ENCODE measurements around the gene CYTH2.

Gene CYTH2

GRCh38 chr19:48454150-48454730, 14.9 kb upstream of the CYTH2 start:
- DNase-seq = peak; percentile 19

DNA sequence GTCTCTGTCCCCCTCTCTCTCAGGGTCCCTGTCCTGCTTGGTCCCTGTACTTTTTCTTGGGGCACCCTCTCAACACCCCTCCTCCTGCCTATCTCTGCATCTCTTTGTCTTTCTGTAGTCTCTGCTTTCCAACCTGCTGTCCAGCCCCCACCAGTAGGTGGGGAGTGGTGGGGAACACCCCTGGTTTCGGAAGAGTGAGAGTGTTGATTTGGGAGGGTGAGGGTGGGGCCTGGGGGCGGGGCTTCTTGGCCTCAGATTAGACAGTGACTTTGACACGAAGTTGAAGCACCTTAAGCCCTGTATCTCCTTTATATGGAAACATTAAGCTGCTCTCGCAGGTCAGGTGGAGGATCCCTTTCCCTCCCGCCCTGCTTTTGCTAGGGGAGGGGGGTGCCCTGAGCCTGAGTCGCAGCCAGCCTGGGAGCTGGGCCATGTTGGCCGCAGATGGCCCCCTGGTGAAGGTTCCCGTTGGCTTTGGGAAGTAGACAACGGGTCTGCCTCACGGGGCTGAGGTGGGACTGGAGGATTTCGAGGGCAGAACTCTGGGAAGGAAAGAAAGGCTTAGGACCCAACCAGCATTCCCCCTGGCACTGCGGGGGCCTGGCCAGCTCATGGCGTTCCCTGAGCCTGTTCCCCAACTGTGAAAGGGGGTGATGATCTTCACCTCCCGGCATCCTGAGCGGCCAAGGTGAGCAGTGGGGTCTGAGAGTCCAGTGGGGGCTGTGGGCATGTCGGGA, 13.8 kb upstream of the CYTH2 start, which contains the start of gene KCNJ14:
TSS of gene KCNJ14 (plus strand) at position 404 of the 737 bp plus-strand sequence. CDS start 6,151 bp downstream, outside the sequence.
- peak; percentile 25 for DNase-seq

DNA sequence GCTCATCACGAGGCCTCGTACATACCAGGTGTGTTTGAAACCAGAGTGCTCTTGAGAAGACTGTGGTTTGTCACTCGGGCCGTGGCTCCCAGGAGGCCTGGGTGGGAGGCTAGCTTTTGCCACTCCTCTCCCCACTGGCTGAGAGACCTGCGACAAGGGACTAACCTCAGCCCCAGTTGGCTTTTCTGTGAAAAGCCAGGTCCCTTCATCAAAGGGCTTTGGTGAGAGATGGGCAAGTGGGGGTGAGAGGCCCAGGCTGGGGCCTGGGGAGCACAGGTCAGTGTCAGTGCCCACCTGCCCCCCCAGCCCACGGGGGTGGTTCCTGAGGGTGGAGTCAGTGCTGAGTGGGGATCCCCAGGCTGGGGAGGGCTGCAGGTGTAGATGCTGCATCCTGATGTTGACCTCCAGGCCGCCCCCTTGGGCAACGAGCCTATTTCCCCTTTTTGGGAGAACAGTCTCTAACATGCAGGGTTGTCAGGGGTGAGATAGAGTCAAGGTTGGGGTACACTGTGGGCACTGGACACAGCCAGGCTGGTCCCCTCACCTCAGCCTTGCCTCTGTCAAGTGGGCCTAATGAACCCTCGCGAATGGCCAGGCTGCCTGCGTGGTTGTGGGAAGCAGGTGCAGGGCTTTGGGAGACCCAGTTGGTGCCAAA, 13.1 kb upstream of the CYTH2 start:
- DNase-seq = no peak

GRCh38 chr19:48456864-48457263, 12.3 kb upstream of the CYTH2 start:
- DNase-seq = no peak

DNA sequence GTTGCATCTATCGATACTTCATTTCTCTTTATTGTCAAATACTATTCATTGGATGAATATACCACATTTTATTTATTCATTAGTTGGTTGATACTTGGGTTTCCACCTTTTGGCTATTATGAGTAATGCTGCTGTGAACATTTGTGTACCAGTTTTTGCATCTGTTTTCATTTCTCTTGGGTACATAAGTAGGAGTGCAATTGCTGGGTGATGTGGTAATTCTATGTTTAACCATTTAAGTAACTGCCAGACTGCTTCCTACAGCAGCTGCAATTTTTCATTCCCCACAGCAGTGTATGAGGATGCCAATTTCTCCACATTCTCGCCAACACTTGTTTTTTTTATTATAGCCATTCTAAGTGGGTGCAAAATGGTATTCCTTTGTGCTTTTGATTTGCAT, 11.2 kb upstream of the CYTH2 start:
- DNase-seq = no peak

DNA sequence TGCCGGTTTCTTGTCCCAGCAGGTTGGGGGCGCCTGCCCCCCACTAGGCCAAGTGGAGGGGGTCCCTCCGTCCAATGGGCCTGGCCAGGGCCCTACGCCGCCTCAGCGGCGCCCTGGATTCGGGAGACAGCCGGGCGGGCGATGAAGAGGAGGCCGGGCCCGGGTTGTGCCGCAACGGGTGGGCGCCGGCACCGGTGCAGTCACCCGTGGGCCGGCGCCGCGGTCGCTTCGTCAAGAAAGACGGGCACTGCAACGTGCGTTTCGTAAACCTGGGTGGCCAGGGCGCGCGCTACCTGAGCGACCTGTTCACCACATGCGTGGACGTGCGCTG, 7.6 kb upstream of the CYTH2 start:
- DNase-seq = no peak

DNA sequence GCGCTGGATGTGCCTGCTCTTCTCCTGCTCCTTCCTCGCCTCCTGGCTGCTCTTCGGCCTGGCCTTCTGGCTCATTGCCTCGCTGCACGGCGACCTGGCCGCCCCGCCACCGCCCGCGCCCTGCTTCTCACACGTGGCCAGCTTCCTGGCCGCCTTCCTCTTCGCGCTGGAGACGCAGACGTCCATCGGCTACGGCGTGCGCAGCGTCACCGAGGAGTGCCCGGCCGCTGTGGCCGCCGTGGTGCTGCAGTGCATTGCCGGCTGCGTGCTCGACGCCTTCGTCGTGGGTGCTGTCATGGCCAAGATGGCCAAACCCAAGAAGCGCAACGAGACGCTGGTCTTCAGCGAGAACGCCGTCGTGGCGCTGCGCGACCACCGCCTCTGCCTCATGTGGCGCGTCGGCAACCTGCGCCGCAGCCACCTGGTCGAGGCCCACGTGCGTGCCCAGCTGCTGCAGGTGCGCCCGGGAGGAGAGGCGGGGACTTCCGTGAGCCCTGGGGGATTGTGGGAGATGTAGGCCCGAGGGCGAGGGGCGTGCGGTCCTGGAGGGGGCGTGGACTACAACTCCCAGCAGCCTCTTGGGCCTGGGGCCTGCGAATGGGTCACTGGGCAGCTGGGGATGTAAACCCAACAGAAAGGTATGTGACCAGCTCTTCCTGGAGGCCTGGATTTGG, 7.0 kb upstream of the CYTH2 start:
- DNase-seq = no peak

- no peak for DNase-seq
Measured at GRCh38 chr19:48465215-48465614, 4.0 kb upstream of the CYTH2 start.

- no peak for DNase-seq
Measured at GRCh38 chr19:48466561-48467325, 2.4 kb upstream of the CYTH2 start.

- DNase-seq = peak; percentile 100
Measured at GRCh38 chr19:48468772-48469288, 339 bp upstream of the CYTH2 start.

- DNase-seq = no peak
Measured at GRCh38 chr19:48469934-48470680, 938 bp downstream of the CYTH2 start.

DNA sequence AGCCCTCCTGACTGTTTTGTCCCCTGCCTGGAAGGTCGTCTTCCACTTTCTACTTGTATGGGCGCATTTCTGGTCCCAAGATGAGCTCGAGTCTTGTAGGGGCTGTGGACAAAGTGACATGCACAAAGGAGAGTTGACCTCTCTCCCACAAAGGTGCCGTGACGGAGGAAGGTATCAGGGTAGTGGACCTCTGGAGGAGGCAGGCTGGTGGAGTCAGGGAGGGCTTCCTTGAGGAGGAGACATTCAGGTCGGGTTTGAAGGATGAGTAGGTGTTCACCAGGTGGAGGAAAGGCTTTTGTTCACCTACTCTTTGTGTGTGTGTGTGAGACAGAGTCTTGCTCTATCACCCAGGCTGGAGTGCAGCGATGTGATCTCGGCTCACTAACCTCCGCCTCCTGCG, 1.7 kb downstream of the CYTH2 start:
- DNase-seq = no peak

GRCh38 chr19:48471836-48472235, 2.7 kb downstream of the CYTH2 start:
- no peak for DNase-seq

DNA sequence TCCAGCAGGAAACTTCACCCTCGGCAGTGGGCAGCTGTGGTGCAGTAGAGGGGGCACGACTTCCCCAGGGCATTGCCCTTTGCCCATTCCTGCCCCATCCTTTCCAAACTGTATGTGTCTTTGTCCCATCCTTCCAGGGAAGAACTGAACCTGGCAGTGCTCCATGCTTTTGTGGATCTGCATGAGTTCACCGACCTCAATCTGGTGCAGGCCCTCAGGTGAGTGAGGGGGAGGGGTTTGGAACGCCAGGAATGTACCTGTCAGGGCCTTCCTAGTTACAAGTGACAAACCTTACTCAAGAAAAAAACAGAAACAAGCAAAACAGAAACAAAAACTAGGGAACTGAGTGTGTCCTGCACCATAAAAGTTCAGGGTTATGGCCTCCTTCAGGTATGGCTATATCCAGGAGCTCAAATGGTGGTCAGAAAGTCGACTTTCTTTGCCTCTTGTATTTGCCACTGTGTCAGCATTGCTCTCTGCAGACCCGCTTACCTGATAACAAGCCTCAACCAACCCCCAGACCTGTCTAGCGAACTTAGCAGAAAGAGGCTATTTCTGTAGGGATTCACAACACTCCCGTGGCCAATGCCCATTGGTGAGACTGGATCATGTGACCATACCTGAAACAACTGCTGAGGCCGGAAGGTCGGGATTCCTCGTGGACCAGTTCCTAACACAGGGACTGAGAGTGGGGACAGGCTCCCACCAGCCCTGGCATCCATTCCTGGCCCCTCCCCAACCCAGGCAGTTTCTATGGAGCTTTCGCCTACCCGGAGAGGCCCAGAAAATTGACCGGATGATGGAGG, 4.2 kb downstream of the CYTH2 start:
- no peak for DNase-seq

GRCh38 chr19:48474084-48474592, 5.0 kb downstream of the CYTH2 start:
- DNase-seq = no peak

GRCh38 chr19:48475369-48476068, 6.3 kb downstream of the CYTH2 start:
- no peak for DNase-seq

GRCh38 chr19:48476176-48476575, 7.0 kb downstream of the CYTH2 start:
- no peak for DNase-seq

- DNase-seq = no peak
Measured at GRCh38 chr19:48477067-48477685, 8.0 kb downstream of the CYTH2 start.

DNA sequence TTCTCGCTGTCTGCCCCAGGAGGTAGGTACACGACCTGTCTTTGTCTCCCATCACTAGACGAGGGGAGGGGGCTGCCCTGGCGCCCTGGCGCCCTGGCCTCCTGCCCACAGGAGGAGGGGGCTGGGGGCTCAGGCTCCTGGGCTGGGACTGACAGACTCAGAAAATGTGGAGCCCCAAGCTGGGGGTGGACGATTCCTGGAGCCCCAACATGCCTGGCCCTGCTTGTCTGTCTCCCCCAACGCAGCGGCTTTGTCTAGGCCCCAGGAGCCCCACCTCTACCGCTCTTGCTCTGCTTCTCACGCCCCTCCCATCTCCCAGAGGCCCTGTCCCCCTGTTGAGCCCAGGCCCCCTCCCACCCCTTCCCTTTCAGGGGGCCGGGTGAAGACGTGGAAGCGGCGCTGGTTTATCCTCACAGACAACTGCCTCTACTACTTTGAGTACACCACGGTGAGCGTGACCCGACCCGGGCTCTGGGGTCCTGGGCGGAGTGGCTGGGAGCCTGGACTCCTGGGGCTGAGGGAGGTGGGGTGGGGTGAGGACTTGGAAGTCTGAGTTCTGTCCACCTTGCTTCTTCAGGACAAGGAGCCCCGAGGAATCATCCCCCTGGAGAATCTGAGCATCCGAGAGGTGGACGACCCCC, 8.6 kb downstream of the CYTH2 start:
- no peak for DNase-seq
